HG02884 (cell line): ENCODE measurements around the gene LIN7A.

Source experiments
- ATAC-seq: cut with Tn5 transposase; IDR thresholded peaks from one replicate; pipeline ENCODE4 v1.9.1; 2021; ENCODE audit warnings: mild to moderate bottlenecking, moderate library complexity; ENCODE audit not compliant: unreplicated experiment

The LIN7A gene

GRCh38 chr12:80763874-80764273 is 173.9 kb downstream of the LIN7A start:
- ATAC-seq = no peak

DNA sequence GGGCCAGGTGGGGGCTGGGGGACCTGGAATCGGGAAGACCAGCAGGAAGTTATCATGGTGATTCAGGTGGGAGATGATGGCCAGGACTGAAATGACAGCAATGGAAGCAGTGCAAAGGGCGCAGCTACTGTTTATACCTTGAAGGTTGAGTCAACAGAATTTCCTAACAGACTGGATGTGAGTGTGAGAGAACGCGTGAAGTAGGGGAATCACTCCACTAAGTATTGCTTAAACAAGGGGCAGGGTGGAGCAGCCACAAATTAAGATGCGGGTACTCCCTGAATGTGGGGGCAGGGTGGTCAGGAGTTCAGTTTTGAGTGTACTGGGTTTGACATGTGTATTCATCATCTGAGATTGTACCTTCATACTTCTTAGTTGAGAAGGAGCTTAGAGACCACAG is 175.9 kb downstream of the LIN7A start:
- no peak for ATAC-seq

- peak; percentile 94 for ATAC-seq
These were observed 180.9 kb downstream of the LIN7A start for GRCh38 chr12:80756875-80757274.

DNA sequence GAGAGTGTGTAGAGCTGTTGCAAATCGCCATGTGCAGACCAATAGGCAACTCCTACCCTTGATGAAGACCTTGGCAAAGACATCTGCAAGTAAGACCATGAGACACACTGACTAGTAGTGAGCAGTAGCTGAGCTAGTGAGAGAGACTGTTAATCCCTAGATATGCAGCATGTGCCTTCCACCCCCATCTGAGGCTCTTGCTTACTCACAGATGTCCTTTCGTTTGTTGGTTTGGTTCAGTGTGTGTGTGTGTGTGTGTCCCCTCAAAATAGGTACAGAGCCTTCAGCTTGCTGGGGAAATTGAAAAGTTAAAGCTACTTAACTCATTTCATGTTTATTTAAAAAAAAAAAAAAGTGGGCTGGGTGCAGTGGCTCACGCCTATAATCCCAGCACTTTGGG is 183.5 kb downstream of the LIN7A start:
- no peak for ATAC-seq

GRCh38 chr12:80752464-80752863 is 185.3 kb downstream of the LIN7A start:
- no peak for ATAC-seq

GRCh38 chr12:80749456-80749855 is 188.3 kb downstream of the LIN7A start:
- ATAC-seq = no peak

DNA sequence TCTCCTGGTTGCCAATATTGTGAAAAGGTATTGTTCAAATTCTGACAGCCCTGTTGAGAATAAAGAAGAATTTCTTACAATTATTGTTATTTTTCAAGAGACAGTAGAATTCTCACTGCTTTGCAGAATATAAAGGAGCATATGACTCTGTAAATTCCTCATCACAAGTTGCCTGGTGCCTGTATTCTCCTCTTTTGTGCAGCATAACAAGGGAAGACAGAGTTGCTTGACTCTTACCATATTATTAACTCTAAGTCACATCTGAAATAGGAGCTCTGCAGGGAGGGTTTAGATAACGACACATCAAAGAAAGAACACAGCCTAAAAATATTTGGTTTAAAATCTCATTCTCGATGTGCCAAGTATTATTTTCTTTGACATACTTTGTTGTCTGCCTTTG is 189.9 kb downstream of the LIN7A start:
- ATAC-seq = no peak

DNA sequence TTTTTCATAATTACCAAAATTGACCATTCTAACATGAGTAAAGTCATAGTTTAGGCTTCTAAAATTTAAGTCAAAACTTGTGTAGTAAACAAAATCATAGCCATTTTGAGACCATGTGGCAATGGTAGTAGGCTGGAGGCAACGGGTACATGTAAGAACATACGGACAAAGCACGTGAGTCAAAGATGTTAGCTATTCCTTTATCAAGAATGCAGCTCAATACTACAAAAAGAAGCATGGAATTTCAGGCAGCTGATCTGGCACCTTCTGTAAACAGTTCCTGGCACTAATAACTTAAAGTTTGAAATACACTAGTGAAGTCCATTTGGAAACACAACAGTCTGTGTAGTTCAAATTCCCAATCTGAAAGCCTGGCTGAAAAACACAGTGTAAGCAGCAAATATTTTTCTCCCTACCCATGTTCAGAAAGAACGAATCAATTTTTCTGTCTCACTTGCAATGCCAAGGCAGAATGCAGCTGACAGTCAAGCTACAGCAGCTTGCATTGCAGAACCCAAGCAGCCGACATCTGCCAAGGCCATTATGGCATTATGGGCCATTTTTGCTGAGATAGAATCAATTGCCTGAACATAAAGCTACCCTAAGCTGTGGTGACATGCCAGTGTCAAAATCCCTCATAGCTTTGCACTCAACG is 191.8 kb downstream of the LIN7A start:
- no peak for ATAC-seq
